GM21576 (cell line): Measurements from ENCODE around the gene YWHAB.

Experiments used
- ATAC-seq: cut with Tn5 transposase; IDR thresholded peaks from one replicate; pipeline ENCODE4 v1.9.1; 2021; ENCODE audit warnings: mild to moderate bottlenecking, moderate library complexity; ENCODE audit not compliant: unreplicated experiment

Gene YWHAB

GRCh38 chr20:44911264-44911921 is 25.9 kb downstream of the YWHAB start:
- no peak for ATAC-seq

- ATAC-seq: no peak
Observed at GRCh38 chr20:44912189-44912588, 26.7 kb downstream of the YWHAB start.

- no peak for ATAC-seq
Observed at GRCh38 chr20:44914924-44915323, 29.4 kb downstream of the YWHAB start.

- no peak for ATAC-seq
Observed at GRCh38 chr20:44916586-44916985, 31.1 kb downstream of the YWHAB start.

- ATAC-seq: no peak
Observed at GRCh38 chr20:44917399-44917798, 31.9 kb downstream of the YWHAB start.

GRCh38 chr20:44918342-44918741 is 32.8 kb downstream of the YWHAB start:
- ATAC-seq: no peak

GRCh38 chr20:44918761-44919160 is 33.3 kb downstream of the YWHAB start:
- ATAC-seq: no peak

GRCh38 chr20:44921447-44921846 is 35.9 kb downstream of the YWHAB start:
- no peak for ATAC-seq

GRCh38 chr20:44924541-44924940 is 39.0 kb downstream of the YWHAB start:
- no peak for ATAC-seq

- ATAC-seq: no peak
Observed at GRCh38 chr20:44928595-44928994, 43.1 kb downstream of the YWHAB start.

GRCh38 chr20:44930517-44931168 is 45.1 kb downstream of the YWHAB start:
- no peak for ATAC-seq

- ATAC-seq: no peak
Observed at GRCh38 chr20:44931911-44932310, 46.4 kb downstream of the YWHAB start.

- ATAC-seq: no peak
Observed at GRCh38 chr20:44932916-44933315, 47.4 kb downstream of the YWHAB start.

- no peak for ATAC-seq
Observed at GRCh38 chr20:44936510-44936909, 51.0 kb downstream of the YWHAB start.

- no peak for ATAC-seq
Observed at GRCh38 chr20:44938637-44939036, 53.1 kb downstream of the YWHAB start.

- no peak for ATAC-seq
Observed at GRCh38 chr20:44941120-44941691, 55.7 kb downstream of the YWHAB start.

GRCh38 chr20:44942264-44942973 is 56.9 kb downstream of the YWHAB start:
- ATAC-seq: no peak

- ATAC-seq: no peak
Observed at GRCh38 chr20:44943828-44944227, 58.3 kb downstream of the YWHAB start.

- no peak for ATAC-seq
Observed at GRCh38 chr20:44945261-44945660, 59.8 kb downstream of the YWHAB start.

- no peak for ATAC-seq
Observed at GRCh38 chr20:44946271-44946852, 60.9 kb downstream of the YWHAB start.

GRCh38 chr20:44948107-44948506 is 62.6 kb downstream of the YWHAB start:
- ATAC-seq: no peak
